ENCODE data around the gene KCNG1.

Gene KCNG1

GRCh38 chr20:51012357-51012756 is 10.6 kb downstream of the KCNG1 start:
- no peak for DNase-seq (ENCODE audit: low read depth)

GRCh38 chr20:51011479-51011878 is 11.4 kb downstream of the KCNG1 start:
- no peak for DNase-seq (ENCODE audit: low read depth)

- no peak for DNase-seq (ENCODE audit: low read depth)
These were observed 12.0 kb downstream of the KCNG1 start for GRCh38 chr20:51010932-51011331.

- DNase-seq (ENCODE audit: low read depth) = no peak
These were observed 12.9 kb downstream of the KCNG1 start for GRCh38 chr20:51010043-51010365.

- DNase-seq (ENCODE audit: low read depth) = no peak
These were observed 13.4 kb downstream of the KCNG1 start for GRCh38 chr20:51009303-51010042.

GRCh38 chr20:51008718-51009117 is 14.2 kb downstream of the KCNG1 start:
- no peak for DNase-seq (ENCODE audit: low read depth)

GRCh38 chr20:51005214-51005613 is 17.7 kb downstream of the KCNG1 start:
- DNase-seq (ENCODE audit: low read depth) = no peak

GRCh38 chr20:51004781-51005180 is 18.1 kb downstream of the KCNG1 start:
- no peak for DNase-seq (ENCODE audit: low read depth)

GRCh38 chr20:51004305-51004727 is 18.6 kb downstream of the KCNG1 start:
- no peak for DNase-seq (ENCODE audit: low read depth)

- DNase-seq (ENCODE audit: low read depth) = no peak
These were observed 19.2 kb downstream of the KCNG1 start for GRCh38 chr20:51003753-51004152.

- DNase-seq (ENCODE audit: low read depth) = no peak
These were observed 20.3 kb downstream of the KCNG1 start for GRCh38 chr20:51002633-51003032.

- no peak for DNase-seq (ENCODE audit: low read depth)
These were observed 21.3 kb downstream of the KCNG1 start for GRCh38 chr20:51001430-51002265.

- no peak for DNase-seq (ENCODE audit: low read depth)
These were observed 23.6 kb downstream of the KCNG1 start for GRCh38 chr20:50999355-50999754.

GRCh38 chr20:50996901-50997865 is 25.7 kb downstream of the KCNG1 start:
- no peak for DNase-seq (ENCODE audit: low read depth)

GRCh38 chr20:50995506-50995905 is 27.4 kb downstream of the KCNG1 start:
- no peak for DNase-seq (ENCODE audit: low read depth)

- no peak for DNase-seq (ENCODE audit: low read depth)
These were observed 29.0 kb downstream of the KCNG1 start for GRCh38 chr20:50993876-50994275.

GRCh38 chr20:50992733-50993457 is 30.0 kb downstream of the KCNG1 start:
- no peak for DNase-seq (ENCODE audit: low read depth)

GRCh38 chr20:50992336-50992732 is 30.6 kb downstream of the KCNG1 start:
- no peak for DNase-seq (ENCODE audit: low read depth)

- no peak for DNase-seq (ENCODE audit: low read depth)
These were observed 31.8 kb downstream of the KCNG1 start for GRCh38 chr20:50991076-50991475.

GRCh38 chr20:50987493-50988210 is 35.3 kb downstream of the KCNG1 start:
- DNase-seq (ENCODE audit: low read depth) = peak; percentile 43

GRCh38 chr20:50983321-50983720 is 39.6 kb downstream of the KCNG1 start:
- no peak for DNase-seq (ENCODE audit: low read depth)
